SH-SY5Y (cell line): ENCODE results near the gene WBP1L.

ENCODE experiments used
- GATA2 ChIP-seq: IDR thresholded peaks from 2 replicates; pipeline ENCODE4 v1.6.1; 2011; ENCODE audit warnings: mild to moderate bottlenecking, low read depth, low read length
- GATA3 ChIP-seq: IDR thresholded peaks from 2 replicates; pipeline ENCODE4 v1.6.1; 2011; ENCODE audit warnings: low read depth, mild to moderate bottlenecking, low read length, moderate library complexity

- no peak for TF ChIP-seq GATA3
- TF ChIP-seq GATA2, result no peak
Observed at GRCh38 chr10:102827597-102827975, 83.8 kb downstream of the WBP1L start.
